Tongue (tissue), 2 donors: ENCODE data around the gene RALGAPA2. TPM values are rescaled to one million over a fixed set of nuclear protein-coding genes. Genes with fewer than 3 reads are reported as not detected.
A peak's percentile ranks its signal among the peaks of the same experiment; 100 is the strongest.

ENCODE experiments used
- DNase-seq: peaks from one replicate; pipeline ENCODE4 v3.0.0-alpha.2; 2015
- total RNA-seq: library from RNA; depleted of rRNA; stranded (reverse); fragments of >200 nt; gene quantifications from one replicate; pipeline ENCODE4 v1.2.3, GENCODE V29; 2014

RALGAPA2 gene
- total RNA-seq, 1 donor from 2014 or later: 23.1 TPM

- no peak for DNase-seq
Observed at GRCh38 chr20:20720158-20720557, 7.7 kb upstream of the RALGAPA2 start.

GRCh38 chr20:20719411-20719810 lies 7.0 kb upstream of the RALGAPA2 start:
- DNase-seq: no peak

- no peak for DNase-seq
Observed at GRCh38 chr20:20713244-20713765, 861 bp upstream of the RALGAPA2 start.

GRCh38 chr20:20712004-20712473 lies 405 bp downstream of the RALGAPA2 start:
- peak; percentile 16 for DNase-seq

GRCh38 chr20:20711413-20711812 lies 1.0 kb downstream of the RALGAPA2 start:
- no peak for DNase-seq

- DNase-seq: no peak
Observed at GRCh38 chr20:20710443-20711315, 1.8 kb downstream of the RALGAPA2 start.

GRCh38 chr20:20709887-20710286 lies 2.6 kb downstream of the RALGAPA2 start:
- DNase-seq: no peak

- DNase-seq: no peak
Observed at GRCh38 chr20:20706285-20706684, 6.2 kb downstream of the RALGAPA2 start.

GRCh38 chr20:20702330-20703245 lies 9.9 kb downstream of the RALGAPA2 start:
- DNase-seq: no peak

GRCh38 chr20:20699917-20700316 lies 12.5 kb downstream of the RALGAPA2 start:
- no peak for DNase-seq

GRCh38 chr20:20699144-20699543 lies 13.3 kb downstream of the RALGAPA2 start:
- no peak for DNase-seq

- DNase-seq: no peak
Observed at GRCh38 chr20:20697325-20697845, 15.1 kb downstream of the RALGAPA2 start.

GRCh38 chr20:20695250-20695816 lies 17.1 kb downstream of the RALGAPA2 start:
- no peak for DNase-seq

GRCh38 chr20:20694591-20694990 lies 17.9 kb downstream of the RALGAPA2 start:
- DNase-seq: no peak

- no peak for DNase-seq
Observed at GRCh38 chr20:20692587-20692986, 19.9 kb downstream of the RALGAPA2 start.

GRCh38 chr20:20691477-20692235 lies 20.8 kb downstream of the RALGAPA2 start:
- no peak for DNase-seq

GRCh38 chr20:20690676-20691476 lies 21.6 kb downstream of the RALGAPA2 start:
- no peak for DNase-seq

GRCh38 chr20:20687319-20687718 lies 25.1 kb downstream of the RALGAPA2 start:
- no peak for DNase-seq

GRCh38 chr20:20685635-20686034 lies 26.8 kb downstream of the RALGAPA2 start:
- no peak for DNase-seq
